Osteoblast (primary cell): ENCODE measurements around the gene SDF4. TPM values are rescaled to one million over a fixed set of nuclear protein-coding genes. Genes with fewer than 3 reads are reported as not detected.

ENCODE experiments used
- DNase-seq: peaks from one replicate; pipeline ENCODE4 v3.0.0; 2011; ENCODE audit warnings: low spot score, mixed read lengths; ENCODE audit not compliant: insufficient read length; ENCODE audit errors: missing footprints
- H2AFZ ChIP-seq: 2 replicates; pipeline ENCODE4 v1.6.0; 2011; ENCODE audit warnings: mild to moderate bottlenecking, low read length
- H3K27ac ChIP-seq: 2 replicates; pipeline ENCODE4 v1.5.1; 2011; ENCODE audit warnings: mild to moderate bottlenecking, low read depth, low read length, moderate library complexity
- H3K27me3 ChIP-seq: 2 replicates; pipeline ENCODE4 v1.6.0; 2012; ENCODE audit warnings: mild to moderate bottlenecking, control low read depth, inconsistent platforms, low read length, moderate library complexity; ENCODE audit not compliant: insufficient read depth
- H3K36me3 ChIP-seq: 2 replicates; pipeline ENCODE4 v1.5.1; 2011; ENCODE audit warnings: mild to moderate bottlenecking, low read length, control low read depth, moderate library complexity; ENCODE audit not compliant: insufficient read depth
- H3K4me1 ChIP-seq: 2 replicates; pipeline ENCODE4 v1.5.1; 2011; ENCODE audit warnings: mild to moderate bottlenecking, low read length, control low read depth, moderate library complexity; ENCODE audit not compliant: insufficient read depth
- H3K4me2 ChIP-seq: 2 replicates; pipeline ENCODE4 v1.6.0; 2011; ENCODE audit warnings: mild to moderate bottlenecking, low read length; ENCODE audit not compliant: insufficient read depth
- H3K4me3 ChIP-seq: fragments of 200-600 bp; sonication (generic); 3 replicates; pipeline ENCODE4 v1.5.1; 2012; ENCODE audit warnings: mild to moderate bottlenecking, low read length, inconsistent platforms; ENCODE audit not compliant: insufficient read depth
- H3K79me2 ChIP-seq: 2 replicates; pipeline ENCODE4 v1.6.0; 2012; ENCODE audit warnings: mild to moderate bottlenecking, low read length, control low read depth, inconsistent platforms; ENCODE audit not compliant: insufficient read depth
- H3K9me3 ChIP-seq: 2 replicates; pipeline ENCODE4 v1.5.1; 2011; ENCODE audit warnings: low read depth, low read length, control low read depth
- H4K20me1 ChIP-seq: 2 replicates; pipeline ENCODE4 v1.6.0; 2012; ENCODE audit warnings: mild to moderate bottlenecking, low read length, control low read depth; ENCODE audit not compliant: insufficient read depth
- CTCF ChIP-seq: IDR thresholded peaks from 2 replicates; pipeline ENCODE4 v1.5.1; 2011; ENCODE audit warnings: mild to moderate bottlenecking, low read depth, low read length, moderate library complexity; ENCODE audit errors: extremely low read depth
- total RNA-seq: library from RNA; depleted of rRNA; stranded (reverse); fragments of >200 nt; gene quantifications from 2 replicates; pipeline ENCODE4 v1.2.3, GENCODE V29; 2012

The SDF4 gene
- total RNA-seq, 1 donor, result 151 TPM

GRCh38 chr1:1206376-1206965 lies 25.3 kb downstream of the SDF4 start, which contains the start of gene TNFRSF18:
Gene TNFRSF18, minus strand, starts transcription at chr1:1206592. Its CDS starts 21 bp downstream, at chr1:1206571.
- peak within 1 kb of the TSS; percentile 28 for H3K4me2 ChIP-seq
- peak; percentile 92 for DNase-seq
- H2AFZ ChIP-seq, result no peak within 1 kb of the TSS

DNA sequence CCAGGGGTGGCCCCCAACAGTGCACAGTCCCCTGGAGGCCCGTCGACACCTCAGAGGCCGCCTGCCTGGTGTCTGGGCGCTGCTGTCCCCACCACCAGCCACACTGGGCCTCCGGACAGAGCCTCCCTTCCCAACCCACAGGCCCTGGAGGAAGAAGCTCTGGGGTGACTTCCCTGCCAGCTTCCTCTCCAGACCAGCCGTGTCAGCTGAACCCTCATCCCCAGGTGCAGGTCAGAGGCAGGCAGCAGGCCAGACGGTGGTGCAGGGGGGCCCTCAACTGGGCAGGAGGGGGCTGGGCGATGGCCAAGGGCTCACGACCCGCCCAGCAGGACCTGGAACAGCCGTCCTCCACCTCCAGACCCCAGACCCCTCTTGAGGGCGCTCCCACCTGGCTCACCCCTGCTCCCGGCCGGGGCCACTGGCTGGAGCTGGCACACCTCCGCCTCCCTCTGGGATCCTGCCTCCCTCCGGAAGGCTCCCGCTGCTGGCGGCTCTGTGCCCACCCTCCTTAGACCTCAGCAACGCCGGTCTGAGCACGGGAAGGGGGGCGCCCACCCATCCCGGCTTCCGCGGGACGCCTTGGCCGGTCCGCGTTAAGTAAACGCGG lies 25.9 kb downstream of the SDF4 start:
- peak overlapping the region; percentile 28 for H3K4me2 ChIP-seq
- H3K36me3 ChIP-seq, result no peaks in the 10 kb centered on the region
- H3K79me2 ChIP-seq, result no peaks in the 10 kb centered on the region
- no peak overlapping the region for H3K27ac ChIP-seq
- H3K27me3 ChIP-seq, result peaks cover 11% of the 10 kb centered on the region
- no peak for TF ChIP-seq CTCF
- peak; percentile 88 for DNase-seq
- H3K4me1 ChIP-seq, result peaks cover 13% of the 10 kb centered on the region
- no peak overlapping the region for H2AFZ ChIP-seq
- H4K20me1 ChIP-seq, result no peaks in the 10 kb centered on the region
- H3K4me3 ChIP-seq, result no peak overlapping the region
- H3K9me3 ChIP-seq, result no peaks in the 10 kb centered on the region

More at GRCh38 chr1:1206376-1206965, 25.3 kb downstream of the SDF4 start, which contains the start of gene TNFRSF18:
- no peaks in the 10 kb centered on the region for H3K36me3 ChIP-seq
- H3K27ac ChIP-seq, result no peak within 1 kb of the TSS
- H3K9me3 ChIP-seq, result no peaks in the 10 kb centered on the region
- peaks cover 13% of the 10 kb centered on the region for H3K4me1 ChIP-seq
- TF ChIP-seq CTCF, result no peak
- H3K79me2 ChIP-seq, result no peaks in the 10 kb centered on the region
- H3K4me3 ChIP-seq, result peak within 1 kb of the TSS; percentile 22
- H3K27me3 ChIP-seq, result peaks cover 11% of the 10 kb centered on the region
- no peaks in the 10 kb centered on the region for H4K20me1 ChIP-seq

DNA sequence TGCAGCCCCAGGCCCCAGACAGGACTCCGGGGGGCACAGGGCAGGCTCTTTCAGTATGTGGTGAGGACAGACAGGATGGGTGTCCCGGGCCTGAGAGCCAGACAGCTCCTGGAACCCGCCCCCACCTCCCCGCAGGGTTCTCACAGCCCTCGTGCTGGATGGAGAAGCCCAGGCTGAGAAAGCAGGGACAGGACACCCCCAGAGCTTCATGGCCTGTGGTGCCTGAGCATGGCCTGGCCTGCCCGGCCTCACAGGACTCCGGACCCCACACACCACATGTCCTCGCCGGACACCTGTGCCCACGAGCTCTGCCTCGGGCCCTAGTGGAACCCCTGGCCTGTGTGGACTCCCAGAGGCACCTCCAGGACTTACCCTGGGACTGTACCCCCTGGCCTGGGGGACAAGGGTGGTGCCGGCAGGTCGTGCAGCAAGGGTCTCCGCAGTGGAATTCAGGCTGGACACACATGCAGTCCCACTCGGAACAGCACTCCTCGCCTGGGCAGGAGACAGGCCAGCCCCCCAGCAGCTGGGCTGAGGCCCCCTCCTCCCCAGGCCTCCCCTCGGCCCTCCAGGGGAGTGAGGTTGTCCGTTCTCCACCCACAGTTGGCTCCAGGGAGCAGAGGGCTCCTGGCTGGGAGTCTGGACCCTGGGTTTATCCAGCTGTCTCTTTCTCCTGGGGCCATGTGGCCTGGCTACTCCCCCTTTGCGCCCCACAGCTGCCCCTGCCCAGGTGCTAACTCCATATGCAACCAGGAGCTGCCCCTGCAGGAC lies 26.6 kb downstream of the SDF4 start:
- TF ChIP-seq CTCF, result no peak
- H3K4me3 ChIP-seq, result no peak overlapping the region
- peaks cover 11% of the 10 kb centered on the region for H3K27me3 ChIP-seq
- H3K4me1 ChIP-seq, result peaks cover 13% of the 10 kb centered on the region
- H4K20me1 ChIP-seq, result no peaks in the 10 kb centered on the region
- H3K4me2 ChIP-seq, result no peak overlapping the region
- H3K9me3 ChIP-seq, result no peaks in the 10 kb centered on the region
- no peak overlapping the region for H3K27ac ChIP-seq
- no peak overlapping the region for H2AFZ ChIP-seq
- H3K79me2 ChIP-seq, result no peaks in the 10 kb centered on the region
- DNase-seq, result peak; percentile 88
- H3K36me3 ChIP-seq, result no peaks in the 10 kb centered on the region

- peaks cover 13% of the 10 kb centered on the region for H3K4me1 ChIP-seq
- no peaks in the 10 kb centered on the region for H3K9me3 ChIP-seq
- no peak overlapping the region for H3K4me2 ChIP-seq
- H3K36me3 ChIP-seq, result no peaks in the 10 kb centered on the region
- TF ChIP-seq CTCF, result no peak
- no peak overlapping the region for H3K27ac ChIP-seq
- no peak overlapping the region for H2AFZ ChIP-seq
- no peaks in the 10 kb centered on the region for H3K79me2 ChIP-seq
- no peak overlapping the region for H3K4me3 ChIP-seq
- H4K20me1 ChIP-seq, result no peaks in the 10 kb centered on the region
- peak; percentile 80 for DNase-seq
- H3K27me3 ChIP-seq, result peaks cover 11% of the 10 kb centered on the region
Measured at GRCh38 chr1:1204425-1204920, 27.3 kb downstream of the SDF4 start.
